Measurements from ENCODE around the gene PKP3. TPM values are rescaled to one million over a fixed set of nuclear protein-coding genes. Genes with fewer than 3 reads are reported as not detected.

Gene PKP3
- total RNA-seq, 3 donors from 2014 or later = 0.32 to 60.9 (median 36.7) TPM

DNA sequence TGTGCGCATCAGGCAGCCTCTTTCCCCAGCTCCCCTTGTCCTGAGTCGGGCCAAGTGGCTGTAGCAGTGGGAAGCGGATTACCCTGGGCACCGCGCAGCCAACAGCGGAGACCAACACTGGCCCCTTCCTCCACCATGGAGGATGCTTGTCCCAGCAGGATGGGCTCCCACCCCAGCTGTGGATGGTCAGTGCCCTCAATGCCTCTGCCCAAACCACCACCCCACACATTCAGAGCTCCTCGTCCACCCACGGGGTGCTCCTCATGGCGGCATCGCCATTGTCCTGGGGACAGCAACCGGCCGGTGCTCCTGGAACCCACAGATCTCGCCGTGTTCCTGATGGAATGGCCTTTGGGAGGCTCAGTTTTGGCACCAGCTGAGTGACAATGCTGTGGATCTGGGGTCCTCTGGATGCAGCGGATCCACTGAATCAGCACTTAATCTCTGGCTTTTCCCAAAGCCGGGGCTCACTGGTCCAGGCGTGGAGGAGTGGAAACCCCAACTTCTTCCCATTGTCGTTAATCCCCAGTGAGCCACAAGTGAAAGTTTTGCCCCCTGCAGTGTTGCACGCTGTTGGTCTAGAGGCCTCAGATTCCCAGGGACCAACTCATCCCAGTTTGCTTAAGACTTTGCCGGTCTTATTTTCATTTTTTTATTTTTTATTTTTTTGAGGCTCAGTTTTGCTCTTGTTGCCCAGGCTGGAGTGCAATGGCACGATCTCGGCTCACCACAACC lies 28.9 kb upstream of the PKP3 start:
- intact Hi-C loops (cut with DNase I; ENCODE audit: low total_unique reads) = loop anchor here (5.0 kb wide), 1 partner anchor 68 kb away; the partner anchor contains the start of gene IFITM5
- H3K36me3 ChIP-seq = no peaks in the 10 kb centered on the region
- H3K9me3 ChIP-seq = peaks cover 4 to 6% of the 10 kb centered on the region in 2 donors
- no peak overlapping the region for H3K27ac ChIP-seq
- H3K27me3 ChIP-seq = peaks cover 0 to 32% of the 10 kb centered on the region in 2 donors
- no peak overlapping the region for H3K4me3 ChIP-seq
- TF ChIP-seq, protein P1, sequence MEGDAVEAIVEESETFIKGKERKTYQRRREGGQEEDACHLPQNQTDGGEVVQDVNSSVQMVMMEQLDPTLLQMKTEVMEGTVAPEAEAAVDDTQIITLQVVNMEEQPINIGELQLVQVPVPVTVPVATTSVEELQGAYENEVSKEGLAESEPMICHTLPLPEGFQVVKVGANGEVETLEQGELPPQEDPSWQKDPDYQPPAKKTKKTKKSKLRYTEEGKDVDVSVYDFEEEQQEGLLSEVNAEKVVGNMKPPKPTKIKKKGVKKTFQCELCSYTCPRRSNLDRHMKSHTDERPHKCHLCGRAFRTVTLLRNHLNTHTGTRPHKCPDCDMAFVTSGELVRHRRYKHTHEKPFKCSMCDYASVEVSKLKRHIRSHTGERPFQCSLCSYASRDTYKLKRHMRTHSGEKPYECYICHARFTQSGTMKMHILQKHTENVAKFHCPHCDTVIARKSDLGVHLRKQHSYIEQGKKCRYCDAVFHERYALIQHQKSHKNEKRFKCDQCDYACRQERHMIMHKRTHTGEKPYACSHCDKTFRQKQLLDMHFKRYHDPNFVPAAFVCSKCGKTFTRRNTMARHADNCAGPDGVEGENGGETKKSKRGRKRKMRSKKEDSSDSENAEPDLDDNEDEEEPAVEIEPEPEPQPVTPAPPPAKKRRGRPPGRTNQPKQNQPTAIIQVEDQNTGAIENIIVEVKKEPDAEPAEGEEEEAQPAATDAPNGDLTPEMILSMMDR (IDR thresholded peaks at IDR 0.05) = no peak
- TF ChIP-seq POLR2AphosphoS5 (IDR thresholded peaks at IDR 0.05) = no peak
- TF ChIP-seq POLR2A (IDR thresholded peaks at IDR 0.05) = no peak
- peak in 1 of 2 donors; percentile 51 for DNase-seq (ENCODE audit: low spot score in 2 of 2)
- H3K4me1 ChIP-seq = peaks cover 0 to 4% of the 10 kb centered on the region in 2 donors

DNA sequence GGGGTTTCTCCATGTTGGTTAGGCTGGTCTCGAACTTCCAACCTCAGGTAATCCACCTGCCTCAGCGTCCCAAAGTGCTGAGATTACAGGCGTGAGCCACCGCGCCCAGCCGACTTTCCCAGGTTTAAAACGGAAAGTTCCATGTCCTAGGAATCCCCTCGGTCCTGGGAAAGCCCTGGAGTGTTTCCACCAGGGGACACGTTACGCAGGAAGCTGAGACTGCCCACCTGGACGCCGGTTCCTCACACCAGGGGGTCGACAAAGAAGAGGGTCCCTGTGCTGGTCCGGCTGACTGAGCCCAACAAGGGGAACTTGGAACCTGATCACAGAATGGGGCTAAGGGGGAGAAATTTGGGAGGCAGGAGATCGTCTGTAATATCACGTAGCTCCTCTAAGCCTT lies 28.2 kb upstream of the PKP3 start:
- Histone ChIP-seq H3K4me3 (no peak overlapping the region), H3K4me1 (peaks cover 0 to 4% of the 10 kb centered on the region in 2 donors), H3K27me3 (peaks cover 0 to 32% of the 10 kb centered on the region in 2 donors), H3K36me3 (no peaks in the 10 kb centered on the region), H3K9me3 (peaks cover 4 to 6% of the 10 kb centered on the region in 2 donors), H3K27ac (no peak overlapping the region)
- intact Hi-C loops (cut with DNase I; ENCODE audit: low total_unique reads) = no loop called here
- TF ChIP-seq, protein P1 (IDR thresholded peaks at IDR 0.05) = no peak
- TF ChIP-seq POLR2AphosphoS5 (IDR thresholded peaks at IDR 0.05) (no peak), POLR2A (IDR thresholded peaks at IDR 0.05) (no peak)
- DNase-seq (ENCODE audit: low spot score in 2 of 2) = peak in 1 of 2 donors; percentile 51

DNA sequence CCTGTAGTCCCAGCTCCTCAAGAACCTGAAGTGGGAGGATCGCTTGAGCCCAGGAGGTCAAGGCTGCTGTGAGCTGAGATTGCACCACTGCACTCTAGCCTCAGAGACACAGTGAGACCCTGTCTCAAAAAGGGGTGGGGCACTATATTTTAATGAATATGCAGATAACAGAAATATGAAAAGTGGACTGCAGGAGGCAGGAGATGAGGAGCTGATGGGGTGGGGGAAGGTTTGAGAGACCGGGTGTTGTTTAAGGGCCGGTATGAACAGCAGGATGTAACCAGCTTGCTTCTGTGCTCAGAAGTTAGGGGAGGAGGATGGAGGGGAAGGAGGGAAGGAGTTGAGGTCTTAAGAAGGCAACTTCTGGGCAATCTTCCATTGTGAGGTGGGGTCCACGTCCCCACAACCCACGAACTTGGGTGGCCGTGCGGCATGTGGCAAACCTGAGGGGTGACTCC lies 26.0 kb upstream of the PKP3 start:
- H3K4me3 ChIP-seq = peak overlapping the region in 1 of 3 donors; percentile 68
- H3K9me3 ChIP-seq = no peaks in the 10 kb centered on the region
- TF ChIP-seq POLR2AphosphoS5 (IDR thresholded peaks at IDR 0.05) = no peak
- peaks cover 0 to 32% of the 10 kb centered on the region in 2 donors for H3K27me3 ChIP-seq
- no peak for DNase-seq (ENCODE audit: low spot score in 2 of 2)
- H3K27ac ChIP-seq = no peak overlapping the region
- H3K4me1 ChIP-seq = peaks cover 0 to 4% of the 10 kb centered on the region in 2 donors
- intact Hi-C loops (cut with DNase I; ENCODE audit: low total_unique reads) = no loop called here
- H3K36me3 ChIP-seq = no peaks in the 10 kb centered on the region

DNA sequence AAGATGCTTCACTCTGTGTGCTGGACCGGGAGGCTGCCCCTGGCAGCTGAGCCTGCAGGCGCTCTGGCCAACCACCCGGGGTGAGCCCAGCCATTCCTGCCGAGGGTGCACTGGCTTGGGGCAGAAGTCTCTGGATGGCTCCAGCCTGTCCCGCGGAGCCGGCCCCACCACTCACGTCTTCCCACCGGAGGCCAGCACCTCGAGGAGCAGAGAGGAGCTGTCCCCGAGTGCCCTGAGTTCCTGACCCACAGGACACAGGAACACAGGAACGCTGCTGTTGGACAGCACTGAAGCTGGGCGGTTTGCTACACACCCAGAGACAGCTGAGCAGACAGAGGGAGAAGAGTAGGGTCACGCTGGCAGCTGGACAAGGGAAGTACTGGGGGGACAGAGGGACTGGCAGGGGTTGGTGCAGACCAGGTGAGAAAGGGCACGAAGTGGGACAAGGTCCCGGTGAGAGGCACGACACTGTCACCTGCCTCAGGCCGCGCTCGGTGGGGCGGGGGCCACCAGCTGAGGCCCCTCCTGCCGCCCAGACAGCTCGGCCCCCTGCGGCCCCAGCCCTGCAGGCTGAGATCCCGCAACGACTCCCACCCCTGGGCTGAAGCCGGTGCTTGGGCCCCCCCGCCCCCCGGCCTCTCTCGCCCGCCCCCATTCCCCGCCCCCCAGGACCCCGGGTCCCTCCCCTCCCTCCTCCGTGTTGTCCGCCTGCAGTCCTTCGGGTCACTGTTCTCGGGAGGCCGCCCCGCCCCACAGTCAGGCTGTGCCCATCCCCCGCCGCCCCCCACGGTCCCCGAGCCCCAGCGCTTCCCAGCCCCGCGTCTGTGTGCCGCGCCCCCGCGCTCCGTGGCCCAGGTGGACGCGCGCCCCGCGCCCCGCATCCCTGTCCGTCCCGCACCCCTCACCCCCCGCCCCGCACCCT lies 25.3 kb upstream of the PKP3 start:
- H3K27ac ChIP-seq = no peak overlapping the region
- no peak for DNase-seq (ENCODE audit: low spot score in 2 of 2)

More for the DNA sequence above, 25.3 kb upstream of the PKP3 start:
- no peaks in the 10 kb centered on the region for H3K36me3 ChIP-seq
- peaks cover 0 to 4% of the 10 kb centered on the region in 2 donors for H3K4me1 ChIP-seq
- TF ChIP-seq POLR2AphosphoS5 (IDR thresholded peaks at IDR 0.05) = no peak
- TF ChIP-seq, protein P1 (IDR thresholded peaks at IDR 0.05) = no peak
- TF ChIP-seq POLR2A (IDR thresholded peaks at IDR 0.05) = no peak
- H3K9me3 ChIP-seq = no peaks in the 10 kb centered on the region
- peaks cover 0 to 32% of the 10 kb centered on the region in 2 donors for H3K27me3 ChIP-seq
- H3K4me3 ChIP-seq = peak overlapping the region in 2 of 3 donors; percentile 49 to 68
- intact Hi-C loops (cut with DNase I; ENCODE audit: low total_unique reads) = no loop called here

Data from breast epithelium (tissue), 4 donors.